Common myeloid progenitor, CD34-positive (primary cell): Measurements from ENCODE around the gene NPM3.

Experiments
- CTCF ChIA-PET: fragments of 350-600 bp; sonication (Branson Sonifier 250); formaldehyde crosslinking; loops from one replicate; lab custom pipeline; 2021; ENCODE audit warnings: antibody characterized with exemption; lab: Charles Lee
- POLR2A ChIA-PET: fragments of 350-600 bp; sonication (Branson Sonifier 250); formaldehyde crosslinking; loops from one replicate; lab custom pipeline; 2021; ENCODE audit warnings: antibody characterized with exemption; lab: Charles Lee
- DNase-seq, 3 donors: peaks; one replicate each; pipeline versions ENCODE4 v3.0.0 to v3.0.0-alpha.2; 2013
- H3K27ac ChIP-seq, 2 experiments: 1 replicate in 1 of 2; 2 replicates in 1 of 2; pipeline ENCODE4 v1.7.0; 2013; ENCODE audit warnings: inconsistent platforms in 2 of 2, low read length in 2 of 2, mild to moderate bottlenecking in 2 of 2, low read depth in 1 of 2, moderate library complexity in 1 of 2; ENCODE audit not compliant: severe bottlenecking in 2 of 2, insufficient read depth in 1 of 2, poor library complexity in 1 of 2
- H3K27me3 ChIP-seq, 5 experiments: replicated peaks in 2 of 5; 1 replicate in 3 of 5; 2 replicates in 2 of 5; pipeline versions ENCODE4 v1.6.1 to v1.7.0; 2013; ENCODE audit warnings: low read length in 4 of 5, mild to moderate bottlenecking in 2 of 5, moderate library complexity in 2 of 5, inconsistent platforms in 1 of 5; ENCODE audit not compliant: insufficient read depth in 5 of 5, control insufficient read depth in 4 of 5
- H3K36me3 ChIP-seq, 4 experiments: 1 replicate in 2 of 4; 2 replicates in 2 of 4; pipeline versions ENCODE4 v1.6.1 to v1.7.0; 2013; ENCODE audit warnings: low read length in 3 of 4, control low read depth in 1 of 4, mild to moderate bottlenecking in 1 of 4; ENCODE audit not compliant: control insufficient read depth in 4 of 4, insufficient read depth in 4 of 4
- H3K4me1 ChIP-seq, 4 experiments: 1 replicate in 3 of 4; 2 replicates in 1 of 4; pipeline versions ENCODE4 v1.6.1 to v1.7.1; 2013; ENCODE audit warnings: low read length in 3 of 4, mild to moderate bottlenecking in 3 of 4, control low read depth in 1 of 4, inconsistent platforms in 1 of 4, moderate library complexity in 1 of 4; ENCODE audit not compliant: control insufficient read depth in 4 of 4, insufficient read depth in 4 of 4; ENCODE audit errors: control extremely low read depth in 1 of 4
- H3K4me3 ChIP-seq, 7 experiments: 1 replicate in 4 of 7; 2 replicates in 3 of 7; pipeline versions ENCODE4 v1.5.1 to v1.7.0; 2013; ENCODE audit warnings: mild to moderate bottlenecking in 7 of 7, low read length in 6 of 7, moderate library complexity in 6 of 7, inconsistent platforms in 2 of 7, low read depth in 2 of 7, control low read depth in 1 of 7; ENCODE audit not compliant: insufficient read depth in 4 of 7, control insufficient read depth in 1 of 7; ENCODE audit errors: extremely low read depth in 1 of 7
- H3K9me3 ChIP-seq, 5 experiments: 1 replicate in 4 of 5; 2 replicates in 1 of 5; pipeline versions ENCODE4 v1.6.1 to v1.7.1; 2013; ENCODE audit warnings: low read length in 4 of 5, mild to moderate bottlenecking in 2 of 5, inconsistent platforms in 1 of 5, low read depth in 1 of 5, moderate library complexity in 1 of 5; ENCODE audit not compliant: control insufficient read depth in 4 of 5, insufficient read depth in 2 of 5; ENCODE audit errors: control extremely low read depth in 1 of 5
- WGBS: methylation state at CpG from one replicate; pipeline ENCODE4 v1.1.5; 2013; ENCODE audit not compliant: insufficient coverage; 5-methylcytosine and 5-hydroxymethylcytosine counted together

Gene NPM3

DNA sequence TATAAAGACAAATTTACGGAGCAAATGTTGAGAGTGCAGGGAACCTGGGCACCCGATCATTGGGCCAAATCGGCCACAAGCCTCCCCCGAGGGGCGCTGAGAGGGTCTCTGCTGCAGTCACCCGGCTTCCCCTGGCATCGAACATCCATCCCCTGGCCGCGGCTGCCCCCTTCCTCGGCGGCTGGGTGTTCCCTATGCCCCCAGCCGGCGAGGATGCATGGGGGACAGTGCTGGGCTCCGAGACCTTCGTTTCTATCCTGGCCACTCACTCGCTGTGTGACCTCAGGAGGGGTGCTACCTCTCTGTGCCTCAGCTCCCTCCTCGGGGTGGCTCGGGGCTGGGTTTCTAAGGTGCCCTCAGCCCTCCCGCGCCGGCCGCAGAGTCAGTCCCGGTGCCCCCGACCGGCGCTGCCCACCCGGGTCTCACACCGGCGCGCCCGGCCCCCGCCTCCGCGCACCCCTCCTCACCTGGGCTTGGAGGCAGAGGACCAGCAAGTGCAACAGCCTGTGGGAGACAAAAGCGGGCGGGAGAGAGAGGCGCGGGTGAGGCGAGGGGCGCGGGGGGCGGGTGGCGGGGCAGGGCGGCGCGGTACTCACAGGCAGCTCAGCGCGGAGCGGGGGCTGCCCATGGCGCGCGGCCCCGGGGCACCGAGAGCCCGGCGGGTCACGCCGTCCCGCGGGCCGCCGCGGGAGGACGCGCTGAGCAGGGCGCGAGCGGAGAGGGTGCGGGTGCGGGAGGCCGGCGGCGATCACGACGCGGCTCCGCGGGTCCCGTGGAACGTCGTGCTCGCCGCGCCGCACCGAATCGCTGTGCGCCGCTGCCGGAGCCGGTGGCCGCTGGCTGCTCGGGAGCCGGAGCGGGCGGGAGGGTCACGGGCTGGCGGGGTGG is 7.7 kb downstream of the NPM3 start, which contains the start of gene FGF8:
TSS of gene FGF8 (minus strand) at position 842 of the 888 bp plus-strand sequence. CDS start at position 628, 214 bp downstream.
- ChIA-PET POLR2A (no interaction called here), CTCF (interaction anchor here (1.5 kb wide), 1 partner anchor 172 kb away, joined by 8 read pairs; no protein-coding TSS in a partner anchor)
- H3K36me3 ChIP-seq: no peaks in the 10 kb centered on the region
- peak within 1 kb of the TSS in 3 of 7 experiments; percentile 40 to 50 (median 45) for H3K4me3 ChIP-seq
- peaks cover 0 to 40% (median 24%) of the 10 kb centered on the region in 4 experiments for H3K4me1 ChIP-seq
- no peaks in the 10 kb centered on the region for H3K9me3 ChIP-seq
- no peak for DNase-seq
- WGBS: 1% methylated on average over 43 of the region's 98 CpGs
- no peak within 1 kb of the TSS for H3K27ac ChIP-seq
- H3K27me3 ChIP-seq: peaks cover 0 to 90% (median 48%) of the 10 kb centered on the region in 5 experiments

DNA sequence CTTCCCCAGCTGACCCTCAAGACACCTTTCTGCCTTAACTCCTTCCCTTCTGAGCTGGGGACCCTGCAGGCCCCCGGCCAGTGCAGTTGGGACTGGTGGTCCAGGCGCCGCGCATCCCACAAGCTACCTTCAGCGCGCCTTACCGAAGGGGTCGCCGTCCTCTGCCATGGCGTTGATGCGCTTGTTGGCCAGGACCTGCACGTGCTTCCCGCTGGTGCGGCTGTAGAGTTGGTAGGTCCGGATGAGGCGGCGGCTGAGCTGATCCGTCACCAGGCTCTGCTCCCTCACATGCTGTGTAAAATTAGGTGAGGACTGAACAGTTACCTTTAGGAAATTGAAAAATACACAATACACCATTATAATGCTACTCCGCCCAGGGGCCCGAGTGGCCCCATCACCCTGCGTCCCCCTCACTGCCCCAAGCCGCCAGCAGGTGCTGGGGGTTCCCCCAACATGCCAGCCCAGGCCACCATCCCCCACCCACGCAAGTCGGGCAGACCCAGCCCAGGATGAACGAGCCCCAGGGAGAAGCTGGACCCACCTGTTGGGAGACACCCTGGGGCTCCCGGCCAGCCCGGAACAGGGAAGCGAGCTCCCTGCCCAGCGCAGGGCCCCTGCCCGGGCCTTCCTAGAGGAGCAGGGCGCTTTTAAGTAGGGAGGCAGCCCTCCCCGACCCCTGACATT is 8.5 kb downstream of the NPM3 start:
- Histone ChIP-seq H3K27me3 (peaks cover 0 to 95% (median 48%) of the 10 kb centered on the region in 5 experiments), H3K27ac (no peak overlapping the region), H3K9me3 (no peaks in the 10 kb centered on the region), H3K4me3 (no peak overlapping the region), H3K36me3 (no peaks in the 10 kb centered on the region), H3K4me1 (peaks cover 0 to 32% (median 18%) of the 10 kb centered on the region in 4 experiments)
- CTCF ChIA-PET: interaction anchor here (1.2 to 1.5 kb wide), 2 partner anchors 16 to 172 kb away, joined by 3 to 8 read pairs; no protein-coding TSS in a partner anchor
- WGBS: 10% methylated on average over 29 of the region's 32 CpGs
- POLR2A ChIA-PET: no interaction called here
- DNase-seq: peak in 2 of 3 donors; percentile 44 to 56

- no peak overlapping the region for H3K4me3 ChIP-seq
- H3K36me3 ChIP-seq: no peaks in the 10 kb centered on the region
- ChIA-PET CTCF (interaction anchor here (0.7 to 2.4 kb wide), 6 partner anchors 9 to 556 kb away, joined by 3 to 8 read pairs (median 4); partner anchors contain the start of gene NPM3), POLR2A (no interaction called here)
- H3K27me3 ChIP-seq: peaks cover 2 to 94% (median 48%) of the 10 kb centered on the region in 5 experiments
- H3K9me3 ChIP-seq: no peaks in the 10 kb centered on the region
- no peak overlapping the region for H3K27ac ChIP-seq
- no peak for DNase-seq
- peaks cover 0 to 25% (median 12%) of the 10 kb centered on the region in 4 experiments for H3K4me1 ChIP-seq
- 5% methylated on average over 4 of the region's 13 CpGs for WGBS
Observed at GRCh38 chr10:101773923-101774588, 9.2 kb downstream of the NPM3 start.

GRCh38 chr10:101772895-101773761 is 10.1 kb downstream of the NPM3 start:
- no peaks in the 10 kb centered on the region for H3K9me3 ChIP-seq
- H3K4me3 ChIP-seq: no peak overlapping the region
- H3K27ac ChIP-seq: no peak overlapping the region
- CTCF ChIA-PET: interaction anchor here (0.7 to 2.5 kb wide), 8 partner anchors 8 to 555 kb away, joined by 3 to 9 read pairs (median 4); partner anchors contain the start of gene NPM3
- H3K4me1 ChIP-seq: peaks cover 0 to 20% (median 7%) of the 10 kb centered on the region in 4 experiments
- DNase-seq: no peak
- POLR2A ChIA-PET: no interaction called here
- H3K27me3 ChIP-seq: peaks cover 2 to 94% (median 42%) of the 10 kb centered on the region in 5 experiments
- H3K36me3 ChIP-seq: no peaks in the 10 kb centered on the region
- WGBS: 32% methylated on average over 12 of the region's 21 CpGs

DNA sequence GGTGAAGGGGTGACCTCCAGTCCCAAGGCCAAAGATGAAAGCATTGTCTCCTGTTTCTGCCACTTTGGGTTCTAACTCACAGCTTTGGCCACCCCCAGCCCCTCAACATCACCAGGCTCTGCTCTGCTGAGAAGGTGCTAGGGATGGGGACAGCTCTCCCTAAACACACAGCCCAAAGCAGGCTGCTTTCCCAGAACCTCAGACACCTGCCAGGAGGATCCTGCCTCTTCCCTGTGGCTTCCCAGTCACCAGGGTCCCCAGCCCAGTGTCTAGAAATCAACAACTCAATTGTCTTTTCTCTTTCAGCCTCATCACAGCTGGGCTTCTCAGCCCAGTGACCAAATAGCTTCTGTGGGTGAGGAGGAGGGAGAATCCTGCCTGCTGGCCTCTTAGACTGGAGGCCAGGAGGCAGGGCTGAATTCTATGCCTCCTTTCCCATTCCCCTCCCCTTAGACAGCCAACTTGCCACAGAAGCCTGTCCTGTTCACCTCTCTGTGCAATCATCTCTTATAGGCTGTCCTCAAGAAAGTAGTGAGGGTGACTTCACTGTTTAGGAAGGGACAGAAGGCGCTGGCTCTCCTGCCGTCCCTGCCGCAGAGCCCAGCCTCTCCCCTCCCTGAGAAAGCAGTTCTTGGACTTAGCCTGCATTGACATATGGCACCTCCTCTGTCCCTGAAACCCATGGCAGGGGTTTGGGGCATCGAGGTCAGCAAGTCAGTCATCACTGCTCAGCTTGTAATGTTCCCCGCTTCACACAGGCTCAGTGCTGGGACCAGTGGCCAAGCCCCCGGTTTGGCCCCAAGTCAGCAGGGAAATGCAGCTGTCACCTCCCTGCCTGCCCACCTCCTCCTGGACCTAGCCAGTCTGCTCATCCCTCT is 11.0 kb downstream of the NPM3 start:
- Histone ChIP-seq H3K27me3 (peaks cover 2 to 94% (median 37%) of the 10 kb centered on the region in 5 experiments), H3K4me3 (no peak overlapping the region), H3K4me1 (peaks cover 0 to 20% (median 7%) of the 10 kb centered on the region in 4 experiments), H3K9me3 (no peaks in the 10 kb centered on the region), H3K36me3 (no peaks in the 10 kb centered on the region), H3K27ac (no peak overlapping the region)
- ChIA-PET POLR2A (no interaction called here), CTCF (interaction anchor here (1.0 to 2.5 kb wide), 7 partner anchors 9 to 177 kb away, joined by 3 to 9 read pairs (median 5); partner anchors contain the start of gene NPM3)
- no peak for DNase-seq
- WGBS: 78% methylated on average over 6 of the region's 6 CpGs
